Esophagus muscularis mucosa (tissue), 4 donors: Measurements from ENCODE around the gene OSBPL10. TPM values are rescaled to one million over a fixed set of nuclear protein-coding genes. Genes with fewer than 3 reads are reported as not detected.

Experiments
- DNase-seq: peaks from one replicate; pipeline ENCODE4 v3.0.0-alpha.2; 2017; ENCODE audit errors: extremely low spot score
- H3K27ac ChIP-seq, 4 donors: fragments of 200-600 bp; sonication (generic); replicated peaks in 1 of 4; 1 replicate in 3 of 4; 2 replicates in 1 of 4; pipeline ENCODE4 v1.5.1; 2016 to 2019; ENCODE audit warnings: mild to moderate bottlenecking in 1 of 4
- H3K27me3 ChIP-seq, 4 donors: fragments of 200-600 bp; sonication (generic); one replicate each; pipeline versions ENCODE4 v1.5.1 to v1.6.0; 2016 to 2019
- H3K36me3 ChIP-seq, 4 donors: fragments of 200-600 bp; sonication (generic); one replicate each; pipeline ENCODE4 v1.5.1; 2016 to 2019
- H3K4me1 ChIP-seq, 4 donors: fragments of 200-600 bp; sonication (generic); one replicate each; pipeline ENCODE4 v1.5.1; 2016 to 2019
- H3K4me3 ChIP-seq, 4 donors: fragments of 200-600 bp; sonication (generic); 1 replicate in 2 of 4; 2 replicates in 2 of 4; pipeline ENCODE4 v1.5.1; 2016 to 2019; ENCODE audit warnings: mild to moderate bottlenecking in 4 of 4, moderate library complexity in 1 of 4
- H3K9me3 ChIP-seq, 4 donors: fragments of 200-600 bp; sonication (generic); 1 replicate in 3 of 4; 2 replicates in 1 of 4; pipeline ENCODE4 v1.5.1; 2016 to 2019
- EP300 ChIP-seq: sonication (generic); formaldehyde crosslinking; IDR thresholded peaks from one replicate; pipeline ENCODE4 v1.6.1; 2017; ENCODE audit warnings: antibody characterized with exemption
- POLR2A ChIP-seq: fragments of 450-650 bp; IDR thresholded peaks from one replicate; pipeline ENCODE4 v1.6.1; 2017; ENCODE audit warnings: antibody characterized with exemption, moderate library complexity, mild to moderate bottlenecking, low read depth
- POLR2AphosphoS5 ChIP-seq, 2 donors: sonication (generic); formaldehyde crosslinking; IDR thresholded peaks; one replicate each; pipeline ENCODE4 v1.6.1; 2017; ENCODE audit warnings: antibody characterized with exemption in 2 of 2
- WGBS: methylation state at CpG from one replicate; pipeline ENCODE4 v1.1.5; 2018; 5-methylcytosine and 5-hydroxymethylcytosine counted together
- intact Hi-C: fragments of 100-400 bp; cut with DNase I; formaldehyde crosslinking; loops from one replicate; pipeline ENCODE4 v1.15.1; 2023
- total RNA-seq, 4 donors: library from RNA; depleted of rRNA; stranded (reverse); fragments of >200 nt; gene quantifications; one replicate each; pipeline versions ENCODE4 v1.1.0 to v1.2.1, GENCODE V29; 2016
- TF ChIP-seq, protein P1 (sequence below), 3 experiments: fragments of 200-600 bp in 2 of 3; fragments of 450-650 bp in 1 of 3; sonication (generic) in 2 of 3; IDR thresholded peaks; one replicate each; pipeline ENCODE4 v1.5.1; 2017 to 2019; ENCODE audit warnings: antibody characterized with exemption in 3 of 3, mild to moderate bottlenecking in 2 of 3, moderate library complexity in 1 of 3

The OSBPL10 gene
- total RNA-seq, 4 donors from 2014 or later = 6.3 to 12.2 (median 7.6) TPM

- 88% methylated on average over 1 of the region's 1 CpG for WGBS
- Histone ChIP-seq H3K36me3 (peaks cover 0 to 3% (median 0%) of the 10 kb centered on the region in 4 donors), H3K4me1 (peaks cover 0 to 4% (median 0%) of the 10 kb centered on the region in 4 donors), H3K4me3 (no peak overlapping the region), H3K27me3 (no peaks in the 10 kb centered on the region), H3K9me3 (no peaks in the 10 kb centered on the region), H3K27ac (no peak overlapping the region)
- TF ChIP-seq EP300 (no peak), POLR2A (no peak), POLR2AphosphoS5 (IDR thresholded peaks at IDR 0.05) (no peak)
- TF ChIP-seq, protein P1, sequence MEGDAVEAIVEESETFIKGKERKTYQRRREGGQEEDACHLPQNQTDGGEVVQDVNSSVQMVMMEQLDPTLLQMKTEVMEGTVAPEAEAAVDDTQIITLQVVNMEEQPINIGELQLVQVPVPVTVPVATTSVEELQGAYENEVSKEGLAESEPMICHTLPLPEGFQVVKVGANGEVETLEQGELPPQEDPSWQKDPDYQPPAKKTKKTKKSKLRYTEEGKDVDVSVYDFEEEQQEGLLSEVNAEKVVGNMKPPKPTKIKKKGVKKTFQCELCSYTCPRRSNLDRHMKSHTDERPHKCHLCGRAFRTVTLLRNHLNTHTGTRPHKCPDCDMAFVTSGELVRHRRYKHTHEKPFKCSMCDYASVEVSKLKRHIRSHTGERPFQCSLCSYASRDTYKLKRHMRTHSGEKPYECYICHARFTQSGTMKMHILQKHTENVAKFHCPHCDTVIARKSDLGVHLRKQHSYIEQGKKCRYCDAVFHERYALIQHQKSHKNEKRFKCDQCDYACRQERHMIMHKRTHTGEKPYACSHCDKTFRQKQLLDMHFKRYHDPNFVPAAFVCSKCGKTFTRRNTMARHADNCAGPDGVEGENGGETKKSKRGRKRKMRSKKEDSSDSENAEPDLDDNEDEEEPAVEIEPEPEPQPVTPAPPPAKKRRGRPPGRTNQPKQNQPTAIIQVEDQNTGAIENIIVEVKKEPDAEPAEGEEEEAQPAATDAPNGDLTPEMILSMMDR (IDR thresholded peaks at IDR 0.05) = no peak
- intact Hi-C loops = no loop called here
- DNase-seq = no peak
Measured at GRCh38 chr3:31667582-31667981, 313.5 kb downstream of the OSBPL10 start.

DNA sequence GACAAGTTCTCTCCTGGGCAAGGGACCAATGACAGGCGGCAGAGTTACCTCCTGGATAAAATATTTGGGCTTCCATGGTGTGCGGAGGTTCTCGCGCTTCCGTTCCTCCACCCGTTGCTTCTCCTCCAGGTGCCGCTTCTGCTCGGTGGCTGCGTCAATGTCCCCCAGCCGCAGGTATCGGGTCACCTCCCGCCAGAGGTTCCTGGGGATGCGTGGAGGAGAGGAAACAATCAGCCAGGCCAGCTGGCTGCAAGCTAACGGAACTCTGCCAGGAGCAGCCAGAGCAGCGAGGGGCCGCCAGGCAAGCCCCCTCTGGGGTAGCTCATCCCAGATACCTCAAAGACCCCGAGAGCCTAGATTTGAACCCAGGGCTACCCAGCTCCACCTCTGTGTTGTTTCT lies 317.0 kb downstream of the OSBPL10 start:
- H3K27me3 ChIP-seq = no peaks in the 10 kb centered on the region
- 99% methylated on average over 17 of the region's 17 CpGs for WGBS

DNA sequence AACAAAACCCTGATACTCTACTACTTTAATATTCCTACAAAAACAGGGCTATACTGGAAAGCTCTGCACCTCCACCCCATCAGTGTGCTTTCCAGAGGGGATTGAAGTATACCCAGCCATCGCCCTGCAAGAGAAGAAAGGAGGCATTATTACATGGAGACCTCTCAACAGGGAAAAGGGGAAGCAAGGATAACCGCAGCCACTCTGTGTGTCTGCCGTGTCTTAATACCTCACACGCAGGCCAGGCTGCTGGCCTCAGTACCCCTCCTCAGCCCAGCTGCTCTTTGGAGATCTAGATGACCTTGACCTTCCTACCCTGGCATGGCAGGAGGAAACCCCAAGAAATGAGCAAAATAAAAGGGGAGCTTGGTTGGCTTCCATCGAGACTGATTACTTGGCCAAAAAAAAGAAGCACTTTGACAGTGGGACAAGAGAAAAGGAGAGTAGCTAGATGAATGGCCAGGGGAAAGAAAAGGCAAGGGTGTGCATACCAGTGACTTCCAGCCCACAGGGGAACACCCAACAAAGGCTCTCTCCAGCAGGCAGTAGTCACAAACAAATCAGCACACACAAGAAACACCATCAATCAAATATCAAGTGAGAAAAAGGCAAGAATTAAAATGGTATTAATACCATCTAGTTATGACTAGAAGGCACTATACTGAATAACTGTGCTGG lies 318.9 kb downstream of the OSBPL10 start:
- no peak overlapping the region for H3K27ac ChIP-seq
- DNase-seq = no peak
- H3K9me3 ChIP-seq = peaks cover 0 to 5% (median 2%) of the 10 kb centered on the region in 4 donors
- H3K27me3 ChIP-seq = no peaks in the 10 kb centered on the region
- WGBS = 86% methylated on average over 5 of the region's 5 CpGs
- no peak for TF ChIP-seq EP300
- no peak for TF ChIP-seq POLR2AphosphoS5 (IDR thresholded peaks at IDR 0.05)
- TF ChIP-seq, protein P1 (IDR thresholded peaks at IDR 0.05) = no peak
- no peak for TF ChIP-seq POLR2A
- no peak overlapping the region for H3K4me3 ChIP-seq
- H3K4me1 ChIP-seq = no peaks in the 10 kb centered on the region
- peaks cover 0 to 3% (median 0%) of the 10 kb centered on the region in 4 donors for H3K36me3 ChIP-seq
- intact Hi-C loops = no loop called here

More for the DNA sequence above, 317.0 kb downstream of the OSBPL10 start:
- TF ChIP-seq POLR2A = no peak
- no peak for TF ChIP-seq POLR2AphosphoS5 (IDR thresholded peaks at IDR 0.05)
- TF ChIP-seq EP300 = no peak
- TF ChIP-seq, protein P1 (IDR thresholded peaks at IDR 0.05) = no peak
- Histone ChIP-seq H3K9me3 (no peaks in the 10 kb centered on the region), H3K36me3 (peaks cover 0 to 3% (median 0%) of the 10 kb centered on the region in 4 donors), H3K27ac (no peak overlapping the region), H3K4me3 (no peak overlapping the region), H3K4me1 (no peaks in the 10 kb centered on the region)
- intact Hi-C loops = no loop called here
- DNase-seq = no peak

- TF ChIP-seq POLR2AphosphoS5 (IDR thresholded peaks at IDR 0.05) = no peak
- TF ChIP-seq POLR2A = no peak
- TF ChIP-seq EP300 = no peak
- TF ChIP-seq, protein P1 (IDR thresholded peaks at IDR 0.05) = no peak
- Histone ChIP-seq H3K27me3 (no peaks in the 10 kb centered on the region), H3K36me3 (peaks cover 0 to 3% (median 0%) of the 10 kb centered on the region in 4 donors), H3K27ac (no peak overlapping the region), H3K9me3 (peaks cover 0 to 10% (median 5%) of the 10 kb centered on the region in 4 donors), H3K4me3 (no peak overlapping the region), H3K4me1 (no peaks in the 10 kb centered on the region)
- whole genome bisulfite sequencing = 82% methylated on average over 5 of the region's 5 CpGs
- intact Hi-C loops = no loop called here
- no peak for DNase-seq
Measured at GRCh38 chr3:31661286-31661685, 319.8 kb downstream of the OSBPL10 start.

- Histone ChIP-seq H3K4me3 (no peak overlapping the region), H3K9me3 (peaks cover 0 to 31% (median 23%) of the 10 kb centered on the region in 4 donors), H3K4me1 (no peaks in the 10 kb centered on the region), H3K27me3 (no peaks in the 10 kb centered on the region), H3K27ac (no peak overlapping the region), H3K36me3 (peaks cover 0 to 3% (median 0%) of the 10 kb centered on the region in 4 donors)
- no peak for DNase-seq
- TF ChIP-seq POLR2A = no peak
- intact Hi-C loops = no loop called here
Measured at GRCh38 chr3:31659246-31659645, 321.8 kb downstream of the OSBPL10 start.
